Tibial artery (tissue), 4 donors: ENCODE measurements around the gene LANCL3.

Source experiments
- DNase-seq, 2 donors: peaks; one replicate each; pipeline ENCODE4 v3.0.0-alpha.2; 2019
- H3K27ac ChIP-seq, 2 donors: fragments of 200-600 bp; sonication (generic) in 1 of 2; 1 replicate in 1 of 2; 2 replicates in 1 of 2; pipeline ENCODE4 v1.5.1; 2018 to 2019; ENCODE audit warnings: mild to moderate bottlenecking in 1 of 2
- H3K27me3 ChIP-seq, 2 donors: fragments of 200-600 bp; sonication (generic) in 1 of 2; one replicate each; pipeline versions ENCODE4 v1.5.1 to v1.6.0; 2016 to 2019
- H3K36me3 ChIP-seq, 3 donors: fragments of 200-600 bp; sonication (generic) in 2 of 3; one replicate each; pipeline ENCODE4 v1.5.1; 2016 to 2019; ENCODE audit warnings: mild to moderate bottlenecking in 2 of 3
- H3K4me1 ChIP-seq, 4 donors: fragments of 200-600 bp; sonication (generic) in 2 of 4; 1 replicate in 3 of 4; 2 replicates in 1 of 4; pipeline ENCODE4 v1.5.1; 2016 to 2019
- H3K4me3 ChIP-seq, 2 donors: fragments of 200-600 bp; sonication (generic) in 1 of 2; 1 replicate in 1 of 2; 2 replicates in 1 of 2; pipeline ENCODE4 v1.5.1; 2018 to 2019; ENCODE audit warnings: mild to moderate bottlenecking in 2 of 2
- H3K9me3 ChIP-seq, 3 donors: fragments of 200-600 bp; sonication (generic) in 1 of 3; one replicate each; pipeline ENCODE4 v1.5.1; 2016 to 2019
- intact Hi-C: fragments of 100-400 bp; cut with DNase I; formaldehyde crosslinking; loops from one replicate; pipeline ENCODE4 v1.15.0; 2023; ENCODE audit warnings: low total_unique reads
- TF ChIP-seq, protein P1 (sequence below), 2 experiments: fragments of 200-600 bp in 1 of 2; fragments of 450-650 bp in 1 of 2; IDR thresholded peaks; one replicate each; pipeline ENCODE4 v1.5.1; 2017 to 2019; ENCODE audit warnings: antibody characterized with exemption in 2 of 2, mild to moderate bottlenecking in 1 of 2, moderate library complexity in 1 of 2

LANCL3 gene

DNA sequence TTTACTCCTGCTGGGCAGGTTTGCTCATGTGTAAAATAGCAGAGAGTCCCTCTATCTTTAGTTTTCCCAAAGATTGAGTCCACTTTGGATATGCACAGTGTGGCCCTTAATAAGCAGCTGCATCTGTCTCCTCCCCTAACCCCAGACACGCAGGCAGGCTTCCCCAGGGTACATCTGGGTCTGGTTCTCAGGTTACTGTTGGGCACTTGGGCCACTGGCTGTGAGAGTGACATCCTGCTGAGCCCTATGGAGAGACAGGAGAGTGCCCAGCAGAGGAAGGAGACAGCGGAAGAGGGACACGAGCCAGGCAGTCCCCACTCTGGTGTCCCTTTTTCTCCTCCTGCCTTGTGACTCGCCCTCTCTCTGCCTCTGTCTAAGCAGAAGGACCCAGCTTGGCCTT lies 130.1 kb downstream of the LANCL3 start:
- Histone ChIP-seq H3K36me3 (no peaks in the 10 kb centered on the region), H3K27me3 (no peaks in the 10 kb centered on the region), H3K27ac (no peak overlapping the region), H3K9me3 (no peaks in the 10 kb centered on the region), H3K4me1 (no peaks in the 10 kb centered on the region), H3K4me3 (no peak overlapping the region)
- TF ChIP-seq, protein P1, sequence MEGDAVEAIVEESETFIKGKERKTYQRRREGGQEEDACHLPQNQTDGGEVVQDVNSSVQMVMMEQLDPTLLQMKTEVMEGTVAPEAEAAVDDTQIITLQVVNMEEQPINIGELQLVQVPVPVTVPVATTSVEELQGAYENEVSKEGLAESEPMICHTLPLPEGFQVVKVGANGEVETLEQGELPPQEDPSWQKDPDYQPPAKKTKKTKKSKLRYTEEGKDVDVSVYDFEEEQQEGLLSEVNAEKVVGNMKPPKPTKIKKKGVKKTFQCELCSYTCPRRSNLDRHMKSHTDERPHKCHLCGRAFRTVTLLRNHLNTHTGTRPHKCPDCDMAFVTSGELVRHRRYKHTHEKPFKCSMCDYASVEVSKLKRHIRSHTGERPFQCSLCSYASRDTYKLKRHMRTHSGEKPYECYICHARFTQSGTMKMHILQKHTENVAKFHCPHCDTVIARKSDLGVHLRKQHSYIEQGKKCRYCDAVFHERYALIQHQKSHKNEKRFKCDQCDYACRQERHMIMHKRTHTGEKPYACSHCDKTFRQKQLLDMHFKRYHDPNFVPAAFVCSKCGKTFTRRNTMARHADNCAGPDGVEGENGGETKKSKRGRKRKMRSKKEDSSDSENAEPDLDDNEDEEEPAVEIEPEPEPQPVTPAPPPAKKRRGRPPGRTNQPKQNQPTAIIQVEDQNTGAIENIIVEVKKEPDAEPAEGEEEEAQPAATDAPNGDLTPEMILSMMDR (IDR thresholded peaks at IDR 0.05), result no peak
- intact Hi-C loops, result no loop called here
- DNase-seq, result no peak

DNA sequence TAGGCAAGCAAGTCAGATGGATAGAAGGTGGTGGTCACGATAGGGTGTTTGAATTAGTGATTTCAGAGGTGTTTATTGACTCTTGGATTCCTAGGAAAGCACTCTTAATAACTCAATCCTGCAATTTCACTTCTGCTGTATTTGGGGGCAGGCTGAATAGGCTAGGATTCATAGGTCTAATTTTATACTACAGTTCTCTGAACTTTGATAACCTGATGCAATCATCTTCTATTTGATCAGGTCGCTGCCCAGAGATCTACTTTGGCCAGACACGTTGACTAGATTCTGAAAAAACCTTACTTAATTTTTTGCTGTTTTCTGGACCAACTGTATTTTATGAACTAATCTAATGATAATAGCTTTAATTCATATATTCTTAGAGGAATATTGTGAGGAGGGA lies 140.5 kb downstream of the LANCL3 start:
- TF ChIP-seq, protein P1 (IDR thresholded peaks at IDR 0.05), result no peak
- Histone ChIP-seq H3K27ac (no peak overlapping the region), H3K27me3 (no peaks in the 10 kb centered on the region), H3K36me3 (no peaks in the 10 kb centered on the region), H3K4me3 (no peak overlapping the region), H3K9me3 (no peaks in the 10 kb centered on the region), H3K4me1 (peaks cover 0 to 7% (median 0%) of the 10 kb centered on the region in 4 donors)
- DNase-seq, result no peak
- intact Hi-C loops, result no loop called here

DNA sequence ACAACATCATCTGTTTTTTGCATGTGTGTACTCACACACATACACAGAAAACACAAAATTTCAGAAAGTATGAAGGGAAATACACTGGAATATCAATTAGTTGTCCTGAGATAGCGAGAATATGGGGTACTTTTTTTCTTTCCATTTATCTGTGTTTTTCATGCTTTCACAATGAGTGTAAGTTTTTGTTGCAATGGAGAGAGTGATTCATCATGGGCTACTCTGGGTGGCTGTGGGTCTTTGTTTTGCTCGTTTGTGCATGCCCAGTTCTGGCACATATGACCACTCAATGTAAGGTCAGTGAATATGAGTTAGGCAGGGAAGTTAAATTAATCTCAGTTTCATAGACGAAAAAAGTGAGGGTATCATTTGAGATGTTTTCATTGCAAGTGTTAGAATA lies 141.0 kb downstream of the LANCL3 start:
- Histone ChIP-seq H3K4me3 (no peak overlapping the region), H3K4me1 (peaks cover 0 to 7% (median 0%) of the 10 kb centered on the region in 4 donors), H3K36me3 (no peaks in the 10 kb centered on the region), H3K27me3 (no peaks in the 10 kb centered on the region), H3K9me3 (no peaks in the 10 kb centered on the region), H3K27ac (no peak overlapping the region)
- DNase-seq, result no peak
- intact Hi-C loops, result no loop called here
- TF ChIP-seq, protein P1 (IDR thresholded peaks at IDR 0.05), result no peak

DNA sequence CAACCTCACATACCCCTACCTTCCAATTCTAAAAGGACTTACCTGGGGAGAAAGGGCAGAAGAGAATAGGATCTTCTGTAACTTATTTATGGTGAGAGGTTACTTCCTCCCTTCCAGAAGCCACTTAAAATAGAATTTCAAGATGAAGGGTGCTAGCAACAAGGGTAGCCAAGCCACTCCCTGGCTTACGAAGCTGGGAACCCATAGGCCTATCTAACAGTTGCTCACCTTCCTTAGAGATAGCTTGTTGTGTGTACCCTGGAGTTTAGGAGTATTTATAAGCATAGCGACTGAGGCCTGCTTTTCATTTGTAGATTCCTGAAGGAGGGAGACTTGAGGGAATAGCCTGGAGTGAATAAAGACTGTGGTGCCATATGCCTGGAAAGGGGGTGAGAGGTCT lies 143.0 kb downstream of the LANCL3 start:
- Histone ChIP-seq H3K4me1 (peaks cover 0 to 8% (median 0%) of the 10 kb centered on the region in 4 donors), H3K27ac (no peak overlapping the region), H3K27me3 (no peaks in the 10 kb centered on the region), H3K36me3 (no peaks in the 10 kb centered on the region), H3K4me3 (no peak overlapping the region), H3K9me3 (peaks cover 0 to 7% (median 0%) of the 10 kb centered on the region in 3 donors)
- intact Hi-C loops, result no loop called here
- DNase-seq, result no peak
- TF ChIP-seq, protein P1 (IDR thresholded peaks at IDR 0.05), result no peak

DNA sequence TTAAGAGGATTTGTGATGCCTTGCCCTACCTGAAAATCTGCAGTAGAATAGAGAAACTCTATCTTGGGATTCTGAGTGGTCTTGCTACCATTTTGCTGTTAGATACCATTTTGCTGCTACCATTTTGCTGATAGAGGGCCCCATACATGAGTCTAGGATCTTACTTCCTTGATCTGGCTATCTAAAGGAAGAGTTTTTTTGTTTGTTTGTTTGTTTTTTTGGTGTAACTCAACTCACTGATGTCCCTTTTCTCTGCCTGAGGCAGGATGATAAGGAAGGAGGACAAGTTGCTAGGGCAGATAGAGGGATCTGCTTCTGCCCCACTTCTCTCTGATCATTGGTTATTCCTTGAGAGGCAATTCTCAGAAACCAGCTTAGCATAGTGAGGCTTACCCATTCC lies 145.1 kb downstream of the LANCL3 start:
- H3K36me3 ChIP-seq, result no peaks in the 10 kb centered on the region
- TF ChIP-seq, protein P1 (IDR thresholded peaks at IDR 0.05), result no peak
- intact Hi-C loops, result no loop called here
- no peaks in the 10 kb centered on the region for H3K27me3 ChIP-seq
- H3K9me3 ChIP-seq, result peaks cover 0 to 7% (median 0%) of the 10 kb centered on the region in 3 donors
- no peak overlapping the region for H3K4me3 ChIP-seq
- no peak overlapping the region for H3K27ac ChIP-seq
- peaks cover 0 to 15% (median 0%) of the 10 kb centered on the region in 4 donors for H3K4me1 ChIP-seq
- DNase-seq, result no peak

DNA sequence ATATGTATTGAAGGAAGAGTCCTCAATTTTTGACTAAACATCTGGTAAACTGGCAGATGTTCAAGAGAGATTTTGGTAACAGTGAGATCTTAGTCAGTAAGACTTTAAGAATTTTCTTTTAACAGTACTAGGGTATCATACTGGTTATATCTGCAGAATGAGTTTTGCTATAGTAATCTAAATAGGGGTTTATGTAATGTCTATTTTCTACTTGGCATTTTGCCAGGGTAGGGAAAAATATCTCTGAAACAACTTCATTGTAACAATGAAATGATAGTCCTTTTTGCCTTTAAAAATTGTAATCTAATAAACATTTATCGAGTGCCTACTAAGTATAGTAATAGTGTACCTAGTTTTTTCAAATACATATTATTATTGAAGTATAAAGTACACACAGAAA lies 146.2 kb downstream of the LANCL3 start:
- Histone ChIP-seq H3K4me3 (no peak overlapping the region), H3K4me1 (peaks cover 0 to 14% (median 3%) of the 10 kb centered on the region in 4 donors), H3K27ac (no peak overlapping the region), H3K9me3 (peaks cover 0 to 7% (median 0%) of the 10 kb centered on the region in 3 donors), H3K27me3 (no peaks in the 10 kb centered on the region), H3K36me3 (no peaks in the 10 kb centered on the region)
- TF ChIP-seq, protein P1 (IDR thresholded peaks at IDR 0.05), result no peak
- intact Hi-C loops, result no loop called here
- no peak for DNase-seq
